Kidney (tissue), 14 donors: ENCODE results near the gene PXYLP1. TPM values are rescaled to one million over a fixed set of nuclear protein-coding genes. Genes with fewer than 3 reads are reported as not detected.

Experiments used
- DNase-seq, 5 donors: peaks; one replicate each; pipeline ENCODE4 v3.0.0-alpha.2; 2013 to 2020
- FAIRE-seq: peaks from 2 replicates; lab custom pipeline; 2012; peaks lifted over from hg19 to GRCh38; lab: Jason Lieb, UNC
- H3K27ac ChIP-seq, 2 donors: one replicate each; pipeline ENCODE4 v1.7.0; 2013; ENCODE audit warnings: low read depth in 2 of 2, low read length in 2 of 2, inconsistent platforms in 1 of 2
- H3K27me3 ChIP-seq: one replicate; pipeline ENCODE4 v1.7.1; 2013; ENCODE audit warnings: low read length, inconsistent platforms; ENCODE audit not compliant: control insufficient read depth, insufficient read depth
- H3K36me3 ChIP-seq, 3 donors: one replicate each; pipeline versions ENCODE4 v1.7.0 to v1.7.1; 2013; ENCODE audit warnings: low read length in 3 of 3, control low read depth in 1 of 3, inconsistent platforms in 1 of 3; ENCODE audit not compliant: insufficient read depth in 3 of 3, control insufficient read depth in 2 of 3
- H3K4me1 ChIP-seq, 3 donors: one replicate each; pipeline versions ENCODE4 v1.7.0 to v1.7.1; 2013; ENCODE audit warnings: low read length in 3 of 3, inconsistent platforms in 1 of 3, low read depth in 1 of 3; ENCODE audit not compliant: control insufficient read depth in 2 of 3, insufficient read depth in 2 of 3
- H3K4me3 ChIP-seq, 3 donors: one replicate each; pipeline versions ENCODE4 v1.7.0 to v1.8.1; 2013; ENCODE audit warnings: low read length in 3 of 3, control low read depth in 1 of 3, inconsistent platforms in 1 of 3
- H3K9ac ChIP-seq, 3 donors: one replicate each; pipeline versions ENCODE4 v1.7.0 to v1.7.1; 2013; ENCODE audit warnings: low read length in 3 of 3, control low read depth in 1 of 3, inconsistent platforms in 1 of 3
- H3K9me3 ChIP-seq, 3 donors: one replicate each; pipeline versions ENCODE4 v1.7.0 to v1.7.1; 2013; ENCODE audit warnings: low read length in 3 of 3, control low read depth in 1 of 3, inconsistent platforms in 1 of 3; ENCODE audit not compliant: control insufficient read depth in 2 of 3, insufficient read depth in 1 of 3
- CTCF ChIP-seq: IDR thresholded peaks from 3 replicates; pipeline ENCODE4 v1.5.1; 2012; ENCODE audit warnings: mild to moderate bottlenecking, moderate library complexity, borderline replicate concordance; ENCODE audit not compliant: insufficient read depth; ENCODE audit errors: extremely low read depth
- intact Hi-C: fragments of 100-400 bp; cut with DNase I; formaldehyde crosslinking; loops from one replicate; pipeline ENCODE4 v1.11.1; 2022
- polyA plus RNA-seq: library from polyadenylated mRNA; stranded (reverse); fragments of 350-450 nt; fragmentation: Illumina TruSeq; extraction: RNeasy Lipid Tissue Mini Kit (QIAGEN cat#74804); gene quantifications from one replicate; pipeline ENCODE4 v1.2.3, GENCODE V29; 2014; ENCODE audit warnings: low read depth, low replicate concordance; ENCODE audit not compliant: insufficient read depth
- total RNA-seq: library from RNA; stranded (reverse); fragmentation: NEBNext Ultra II Directional; extraction: Animal tissue kit (Norgen Biotek cat#: 25700); gene quantifications from one replicate; pipeline ENCODE4 v1.2.1, GENCODE V29; 2021
- donor health status: control.
- donor health status: control.
- donor health status: control.
- donor health status: control.
- donor health status: control.
- donor health status: DM: yes; HTN: yes; CAD: no.
- donor health status: Normal renal cell carcinoma (clear cell type).

Gene PXYLP1
- total and polyA plus RNA-seq, 2 donors from 2014 or later, result 5.4 to 11.9 TPM

GRCh38 chr3:141256820-141257219, 25.2 kb downstream of the PXYLP1 start:
- Histone ChIP-seq H3K27ac (no peak overlapping the region), H3K9me3 (no peaks in the 10 kb centered on the region), H3K9ac (no peak overlapping the region), H3K4me3 (no peak overlapping the region), H3K27me3 (no peaks in the 10 kb centered on the region), H3K36me3 (no peaks in the 10 kb centered on the region), H3K4me1 (no peaks in the 10 kb centered on the region)
- TF ChIP-seq CTCF, result no peak
- intact Hi-C loops, result no loop called here
- no peak for DNase-seq
- FAIRE-seq, result no peak

- DNase-seq (no peak), FAIRE-seq (no peak)
- Histone ChIP-seq H3K9me3 (no peaks in the 10 kb centered on the region), H3K9ac (no peak overlapping the region), H3K4me1 (no peaks in the 10 kb centered on the region), H3K27me3 (no peaks in the 10 kb centered on the region), H3K4me3 (no peak overlapping the region), H3K36me3 (no peaks in the 10 kb centered on the region), H3K27ac (no peak overlapping the region)
- intact Hi-C loops, result no loop called here
- TF ChIP-seq CTCF, result no peak
Observed at GRCh38 chr3:141257961-141258360, 26.3 kb downstream of the PXYLP1 start.

- no peak for DNase-seq
- H3K27ac ChIP-seq, result no peak overlapping the region
- H3K4me1 ChIP-seq, result no peaks in the 10 kb centered on the region
- no peak overlapping the region for H3K9ac ChIP-seq
- H3K36me3 ChIP-seq, result no peaks in the 10 kb centered on the region
- intact Hi-C loops, result no loop called here
- H3K9me3 ChIP-seq, result no peaks in the 10 kb centered on the region
- no peak overlapping the region for H3K4me3 ChIP-seq
- TF ChIP-seq CTCF, result no peak
- no peak for FAIRE-seq
- no peaks in the 10 kb centered on the region for H3K27me3 ChIP-seq
Observed at GRCh38 chr3:141258973-141259372, 27.3 kb downstream of the PXYLP1 start.
